HG02588 (cell line): ENCODE results near the gene ABCC8.

Experiments used
- ATAC-seq: cut with Tn5 transposase; IDR thresholded peaks from one replicate; pipeline ENCODE4 v1.9.1; 2021; ENCODE audit warnings: mild to moderate bottlenecking, moderate library complexity; ENCODE audit not compliant: unreplicated experiment

The ABCC8 gene

DNA sequence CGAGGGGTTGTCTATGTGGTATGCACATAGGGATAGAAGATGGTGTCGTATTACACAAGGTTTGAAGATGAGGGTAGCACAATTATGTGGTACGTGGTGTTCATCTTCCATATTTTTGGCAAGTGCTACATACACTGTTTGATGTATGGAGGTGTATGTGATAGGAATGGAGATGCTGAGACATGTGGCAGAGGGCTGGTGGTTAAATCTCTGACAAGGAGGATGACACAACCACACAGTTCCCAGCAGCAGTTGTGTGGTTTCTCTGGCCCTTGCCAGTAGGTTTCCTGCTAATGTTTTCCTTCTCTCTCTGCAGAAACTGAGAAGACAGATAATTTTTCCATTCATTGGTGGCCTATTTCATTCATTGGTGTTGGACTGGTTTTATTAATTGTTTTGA is 108.1 kb downstream of the ABCC8 start:
- ATAC-seq, result no peak

DNA sequence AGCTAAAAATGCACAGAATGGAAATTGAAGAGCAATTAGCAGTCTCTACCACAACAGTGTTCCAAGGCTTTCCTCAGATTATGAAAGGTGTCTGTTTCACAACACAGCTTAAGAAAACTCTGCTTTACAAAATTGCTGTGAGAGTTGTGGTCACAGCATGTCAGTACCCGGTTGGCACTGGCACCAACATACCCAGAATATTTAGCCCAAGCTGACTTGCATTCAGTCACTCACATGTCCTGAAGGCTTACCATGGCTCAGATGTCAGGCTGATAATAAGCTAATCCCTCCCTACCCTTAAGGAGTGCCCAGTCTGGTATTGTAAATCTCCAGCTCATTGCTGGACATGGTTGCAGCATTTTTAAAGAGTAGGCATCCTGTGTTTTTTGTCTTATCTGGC is 110.2 kb downstream of the ABCC8 start:
- ATAC-seq, result no peak

DNA sequence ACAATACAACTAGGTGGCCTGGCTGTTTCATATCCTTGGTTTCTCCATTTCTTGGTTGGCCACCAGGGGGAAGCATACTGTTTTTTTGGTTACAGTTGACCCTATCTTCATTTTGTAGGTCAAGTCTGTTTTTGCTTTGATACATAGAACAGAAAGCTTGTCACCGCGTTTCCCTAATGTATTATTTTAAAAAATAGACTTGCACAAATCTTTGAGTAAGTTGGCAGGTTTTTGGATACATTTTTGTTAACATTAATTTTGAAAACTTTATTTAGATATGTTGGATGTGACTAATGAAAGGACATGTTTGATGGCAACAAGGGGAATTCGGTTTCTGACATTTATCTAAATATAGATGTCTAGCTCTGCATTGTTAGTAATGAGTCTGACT is 122.0 kb downstream of the ABCC8 start:
- no peak for ATAC-seq

DNA sequence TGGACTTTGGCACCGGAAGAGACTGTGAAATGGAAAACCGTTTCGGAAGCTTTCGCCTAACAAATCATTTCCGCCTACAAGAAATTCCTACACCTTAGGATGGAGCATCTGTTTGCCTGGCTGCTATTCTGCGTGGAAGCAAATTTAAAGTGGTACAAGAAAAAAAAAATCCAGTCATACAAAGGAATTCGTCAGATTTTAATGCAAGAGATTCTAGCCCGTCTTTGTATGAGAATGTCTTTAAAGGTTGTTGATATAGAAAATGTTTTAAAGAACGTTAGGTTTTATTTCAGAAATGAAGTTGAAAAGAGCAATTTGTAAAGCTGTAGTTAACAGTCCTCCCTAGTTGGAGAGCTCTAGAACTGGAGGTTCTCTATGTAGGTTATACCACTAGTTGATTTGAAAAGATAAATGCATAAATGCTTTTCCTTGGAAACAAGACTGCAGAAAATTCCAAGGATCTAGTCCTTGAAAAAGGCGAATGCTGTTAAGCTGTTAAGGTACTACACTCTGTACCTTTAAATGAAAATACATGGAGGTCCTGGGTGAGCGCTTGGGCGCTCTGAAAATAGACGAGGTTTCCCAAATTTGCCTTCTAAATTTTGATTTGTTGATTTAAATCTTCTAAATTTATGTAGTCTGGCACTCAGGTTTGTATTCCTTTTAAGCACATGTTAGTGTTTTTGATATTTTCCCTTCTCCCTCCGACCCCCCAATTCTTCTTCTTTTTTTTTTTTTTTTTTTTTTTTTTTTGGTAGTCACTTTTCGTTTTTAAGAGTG is 122.6 kb downstream of the ABCC8 start:
- ATAC-seq, result no peak

DNA sequence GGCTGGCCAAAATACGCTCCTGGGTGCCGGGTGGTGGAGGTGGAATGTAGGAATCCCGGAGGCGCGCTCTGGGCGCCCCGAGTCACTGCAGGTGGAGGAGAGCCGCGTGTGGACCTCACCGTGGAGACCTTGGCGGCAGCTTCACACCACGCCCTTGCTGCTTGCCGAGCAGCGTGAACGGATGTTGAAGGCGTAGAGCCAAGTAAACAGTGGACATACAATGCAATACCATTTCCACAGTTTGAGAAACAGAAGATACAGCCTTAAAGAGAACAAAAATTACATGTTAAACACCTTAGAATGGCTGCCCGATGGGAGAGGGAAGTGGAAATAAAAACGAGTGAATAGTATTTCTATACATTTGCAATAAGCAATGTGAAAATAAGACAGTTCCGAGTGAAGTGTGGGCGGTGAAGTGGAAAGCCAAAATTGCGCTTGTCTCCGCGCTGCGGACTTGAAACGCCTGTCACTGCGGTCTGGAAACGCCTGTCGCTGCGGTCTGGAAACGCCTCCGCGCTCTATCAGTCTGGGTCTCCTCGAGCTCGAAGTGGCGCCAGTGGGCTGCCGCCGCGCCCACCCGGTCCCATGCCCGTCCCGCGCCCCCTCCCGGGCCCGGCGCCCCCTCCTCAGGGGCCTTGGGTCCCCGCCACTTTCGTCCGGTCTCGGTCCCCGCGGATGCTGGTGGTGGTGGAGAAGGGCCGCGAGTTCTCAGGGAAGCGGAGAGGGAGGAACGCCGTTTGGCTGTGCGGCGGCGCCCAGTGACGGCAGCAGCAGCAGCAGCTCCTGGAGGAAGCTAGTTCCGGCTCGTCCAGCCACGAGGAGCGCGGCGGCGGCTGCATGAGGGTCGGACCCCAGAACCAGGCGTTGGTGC is 123.5 kb downstream of the ABCC8 start:
- ATAC-seq, result no peak

DNA sequence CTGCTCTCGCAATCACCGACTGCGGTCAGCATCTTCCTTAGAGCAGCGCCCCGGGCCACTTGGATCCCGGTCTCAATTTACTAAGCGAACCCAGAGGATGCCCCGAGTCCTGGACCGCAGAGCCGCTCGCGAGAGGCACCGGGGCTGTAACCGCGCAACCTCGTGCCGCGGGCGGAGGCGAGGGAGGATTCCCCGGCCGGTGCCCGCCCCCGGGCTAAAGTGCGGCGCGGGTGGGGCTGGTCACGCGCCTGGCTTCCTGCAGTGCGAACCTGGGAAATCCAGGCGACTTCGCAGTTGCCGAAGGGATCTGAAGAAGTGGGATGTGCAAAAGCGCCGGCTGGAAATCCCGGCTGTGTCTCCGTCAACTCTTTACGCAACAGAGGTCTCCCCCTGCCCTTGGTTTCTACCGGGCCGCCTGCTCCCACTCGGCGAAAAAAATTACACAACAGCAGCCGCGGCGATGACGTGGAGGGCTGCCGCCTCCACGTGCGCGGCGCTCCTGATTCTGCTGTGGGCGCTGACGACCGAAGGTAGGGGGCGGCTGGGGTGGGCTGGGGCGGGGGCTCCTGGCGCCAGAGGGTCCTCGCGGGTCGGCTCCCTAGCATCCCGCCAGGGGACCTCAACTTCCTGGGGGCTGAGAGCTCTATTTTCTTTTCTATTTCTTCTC is 125.0 kb downstream of the ABCC8 start, which contains the start of gene NCR3LG1:
TSS of gene NCR3LG1 (plus strand) at position 291 of the 667 bp plus-strand sequence. CDS start at position 461, 170 bp downstream.
- ATAC-seq, result no peak

DNA sequence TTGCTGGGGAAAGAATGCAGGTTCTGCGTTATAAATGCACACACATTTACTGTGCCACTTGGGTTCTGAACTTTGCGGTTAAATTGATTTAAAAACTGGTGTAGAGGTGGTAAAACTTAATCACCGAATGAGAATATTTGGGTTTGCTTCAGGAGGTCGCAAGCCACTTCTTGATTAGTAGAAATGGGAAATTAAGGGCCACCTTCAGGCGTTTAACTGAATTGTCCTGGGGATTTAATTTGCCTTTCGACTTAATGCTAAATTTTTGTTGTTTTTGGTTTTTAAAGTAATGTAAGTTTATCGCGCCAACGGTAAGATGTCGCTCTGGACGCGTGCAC is 125.5 kb downstream of the ABCC8 start:
- ATAC-seq, result no peak

DNA sequence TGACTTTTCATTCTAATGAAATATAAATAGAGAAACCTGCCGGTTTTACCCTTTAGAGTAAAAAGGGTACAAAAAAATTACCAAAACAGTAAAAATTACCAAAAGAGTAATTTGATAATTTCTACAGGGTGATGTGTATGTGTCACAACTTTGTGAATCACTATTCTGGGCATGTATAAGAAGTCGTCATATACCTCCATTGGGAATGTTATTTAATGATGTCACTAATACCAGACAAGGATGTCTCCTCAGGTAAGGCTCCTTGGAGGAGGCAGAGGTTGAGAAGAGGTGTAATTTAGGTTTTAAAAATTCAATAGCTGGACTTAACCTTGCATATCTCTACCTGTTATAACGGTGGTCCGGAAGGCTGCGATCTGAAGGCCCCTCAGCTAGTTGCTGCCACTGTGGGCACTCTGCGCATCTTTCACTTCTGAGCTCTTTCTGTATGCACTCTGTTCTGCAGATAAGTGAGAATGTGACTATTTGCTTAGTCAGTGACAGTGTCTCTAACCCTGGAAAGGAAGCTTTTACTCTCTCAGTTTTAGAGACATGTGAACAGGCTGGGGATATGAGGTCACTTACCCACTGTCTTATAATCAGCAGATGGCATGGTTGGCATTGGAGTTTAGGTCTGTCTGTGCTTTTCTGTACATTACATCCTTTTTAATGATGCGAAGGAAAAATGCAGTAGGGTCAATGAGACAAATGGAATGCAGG is 126.0 kb downstream of the ABCC8 start:
- ATAC-seq, result no peak

DNA sequence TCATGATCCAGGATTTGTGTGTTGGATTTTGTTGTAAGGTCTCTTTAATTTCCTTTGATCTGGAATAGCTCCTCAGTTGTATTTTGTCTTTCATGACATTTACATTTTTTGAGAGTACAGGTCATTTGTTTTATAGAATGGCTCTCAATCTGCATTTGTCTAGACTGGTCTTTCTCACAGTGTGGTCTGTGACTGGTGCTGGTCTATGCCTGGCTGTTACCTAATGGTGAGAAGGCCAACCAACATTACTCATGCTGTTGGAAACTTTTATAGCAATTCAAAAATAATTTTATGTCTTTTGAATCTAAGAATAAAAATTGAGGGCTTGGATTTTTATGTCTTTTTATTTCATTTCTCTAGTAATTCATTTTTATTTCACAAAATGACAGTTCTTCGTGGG is 129.0 kb downstream of the ABCC8 start:
- no peak for ATAC-seq

DNA sequence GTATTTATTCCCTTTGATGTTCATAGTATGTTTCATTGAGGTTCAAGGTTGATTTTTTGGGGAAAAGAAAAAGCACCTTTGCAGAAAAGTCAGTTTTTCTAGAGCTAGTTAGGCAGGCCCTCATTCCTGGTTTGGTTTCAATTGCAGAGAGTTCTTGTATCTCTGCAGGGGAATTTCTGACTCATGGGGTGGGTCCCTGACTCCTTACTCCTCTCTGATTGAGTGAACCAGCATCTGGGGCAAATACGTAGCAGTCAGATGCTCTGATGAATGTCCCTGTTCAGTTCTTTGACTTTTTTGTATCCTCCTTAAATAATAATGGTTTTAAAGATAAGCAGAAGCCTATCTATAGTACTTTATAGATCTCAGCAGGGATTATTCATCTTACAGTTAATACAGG is 132.7 kb downstream of the ABCC8 start:
- no peak for ATAC-seq

DNA sequence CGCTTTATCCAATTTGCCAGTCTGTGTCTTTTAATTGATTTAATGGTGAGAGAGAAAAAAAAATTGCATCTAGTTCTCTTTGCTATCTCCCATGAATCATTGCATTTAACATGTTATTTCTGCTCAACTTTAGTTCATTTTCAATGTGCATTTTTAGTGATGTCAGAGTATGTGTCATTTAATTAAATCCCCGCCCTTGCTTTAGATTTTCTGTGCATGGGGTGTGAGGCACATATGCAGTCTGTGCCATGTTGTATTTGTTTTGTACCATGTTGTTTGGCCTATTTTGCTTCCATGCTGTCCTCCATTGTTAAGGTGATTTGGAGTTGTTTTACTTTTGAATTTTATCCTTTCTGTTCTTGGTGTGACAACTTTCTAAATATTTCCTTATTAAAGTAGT is 133.4 kb downstream of the ABCC8 start:
- no peak for ATAC-seq
